Stimulated activated CD8-positive, alpha-beta memory T cell treated with anti-CD3 and anti-CD28 coated beads, Interleukin-12 subunit alpha, Interleukin-12 subunit beta, amount 100 ng/mL, for 4 hours (primary cell): ENCODE data around the gene MCM6.
A peak's percentile ranks its signal among the peaks of the same experiment; 100 is the strongest.
"Not testable (repeated sequence)": the region's sequence is repeated elsewhere in the genome, so short reads cannot be mapped to it uniquely, and the experiment has no call there.

Source experiments
- DNase-seq: peaks from one replicate; pipeline ENCODE4 v3.0.0-alpha.2; 2020; ENCODE audit warnings: low read depth

The MCM6 gene

GRCh38 chr2:135820003-135820618 is 56.1 kb downstream of the MCM6 start:
- peak; percentile 68 for DNase-seq

- no peak for DNase-seq
Measured at GRCh38 chr2:135818937-135819610, 57.2 kb downstream of the MCM6 start.

GRCh38 chr2:135817951-135818350 is 58.3 kb downstream of the MCM6 start:
- no peak for DNase-seq

- no peak for DNase-seq
Measured at GRCh38 chr2:135817466-135817865, 58.8 kb downstream of the MCM6 start.

DNA sequence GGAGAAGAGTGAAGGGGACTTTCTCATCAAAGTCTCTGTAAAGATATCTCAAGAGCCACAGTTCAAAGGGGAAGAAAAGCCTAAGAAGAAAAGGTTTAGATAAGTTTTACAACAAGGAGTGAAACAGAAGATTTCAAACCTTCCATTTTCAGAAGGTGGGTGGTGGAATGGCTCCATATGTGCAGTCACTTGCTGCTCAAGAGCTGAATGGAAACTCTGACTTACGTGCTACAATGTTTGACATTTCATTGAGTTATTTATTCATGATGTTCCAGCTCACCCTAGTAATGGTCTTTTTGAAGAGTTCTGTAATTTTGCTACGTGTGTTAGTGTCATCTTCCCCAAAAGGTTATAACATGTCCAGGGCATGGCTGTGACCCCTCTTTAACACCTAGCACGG is 61.0 kb downstream of the MCM6 start:
- DNase-seq: no peak

DNA sequence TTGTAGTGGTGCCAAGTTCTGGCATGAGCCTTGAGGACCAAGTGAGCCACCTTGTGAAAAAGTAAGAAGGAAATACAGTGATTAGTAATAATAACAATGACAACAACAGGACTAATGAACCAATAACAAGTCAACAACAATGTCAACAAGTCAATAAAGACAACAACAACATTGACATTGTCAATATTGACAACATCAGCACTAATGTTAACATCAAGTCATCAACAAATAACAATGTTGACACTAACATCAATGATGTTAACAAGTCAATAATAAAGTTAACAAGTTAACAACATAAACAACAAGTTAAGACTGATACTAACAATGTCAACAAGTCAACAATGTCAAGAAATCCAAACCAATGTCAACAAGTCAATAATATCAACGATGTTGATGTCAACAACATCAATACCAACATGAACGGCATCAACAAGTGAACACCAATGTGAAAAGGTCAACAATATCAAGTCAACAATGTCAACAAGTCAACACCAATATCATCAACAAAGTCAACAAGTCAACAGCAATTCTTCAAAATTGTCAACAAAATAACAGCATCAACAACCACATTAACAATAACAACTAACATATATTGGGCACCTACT is 63.2 kb downstream of the MCM6 start:
- DNase-seq: no peak

GRCh38 chr2:135807874-135808273 is 68.4 kb downstream of the MCM6 start:
- not testable (repeated sequence) for DNase-seq

DNA sequence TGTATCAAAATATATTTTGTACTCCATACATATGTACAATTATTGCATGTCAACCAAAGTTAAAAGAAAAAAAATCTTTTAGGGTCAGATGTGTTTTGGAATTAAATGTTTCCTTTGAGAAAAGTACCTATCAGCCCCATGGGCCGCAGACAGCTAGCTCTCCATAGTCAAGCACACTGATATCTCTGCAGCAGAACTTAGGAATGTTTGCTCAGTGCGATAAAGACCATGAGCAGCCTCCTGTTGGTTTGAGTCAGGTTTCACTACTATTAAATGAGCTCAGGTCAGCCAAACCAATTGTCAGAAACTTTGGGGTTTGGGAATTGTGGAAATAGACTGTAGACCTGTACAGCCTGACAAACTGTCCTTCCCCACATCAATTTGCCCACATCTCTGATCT is 73.0 kb downstream of the MCM6 start:
- no peak for DNase-seq

DNA sequence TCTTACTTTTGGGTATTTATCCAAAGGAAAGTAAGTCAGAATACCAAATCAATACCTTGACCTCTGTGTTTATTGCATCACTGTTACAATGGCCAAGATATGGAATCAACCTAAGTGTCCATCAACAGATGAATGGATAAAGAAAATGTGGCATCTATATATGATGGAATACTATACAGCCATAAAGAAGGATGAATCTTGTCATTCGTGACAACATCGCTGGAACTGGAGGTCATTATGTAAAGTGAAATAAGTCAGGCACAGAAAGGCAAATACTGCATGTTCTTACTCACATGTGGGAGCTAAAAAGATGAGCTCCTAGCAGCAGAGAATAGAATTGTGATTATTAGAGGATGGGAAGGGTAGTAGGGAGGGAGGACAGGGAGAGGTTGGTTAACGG is 73.9 kb downstream of the MCM6 start:
- DNase-seq: no peak

DNA sequence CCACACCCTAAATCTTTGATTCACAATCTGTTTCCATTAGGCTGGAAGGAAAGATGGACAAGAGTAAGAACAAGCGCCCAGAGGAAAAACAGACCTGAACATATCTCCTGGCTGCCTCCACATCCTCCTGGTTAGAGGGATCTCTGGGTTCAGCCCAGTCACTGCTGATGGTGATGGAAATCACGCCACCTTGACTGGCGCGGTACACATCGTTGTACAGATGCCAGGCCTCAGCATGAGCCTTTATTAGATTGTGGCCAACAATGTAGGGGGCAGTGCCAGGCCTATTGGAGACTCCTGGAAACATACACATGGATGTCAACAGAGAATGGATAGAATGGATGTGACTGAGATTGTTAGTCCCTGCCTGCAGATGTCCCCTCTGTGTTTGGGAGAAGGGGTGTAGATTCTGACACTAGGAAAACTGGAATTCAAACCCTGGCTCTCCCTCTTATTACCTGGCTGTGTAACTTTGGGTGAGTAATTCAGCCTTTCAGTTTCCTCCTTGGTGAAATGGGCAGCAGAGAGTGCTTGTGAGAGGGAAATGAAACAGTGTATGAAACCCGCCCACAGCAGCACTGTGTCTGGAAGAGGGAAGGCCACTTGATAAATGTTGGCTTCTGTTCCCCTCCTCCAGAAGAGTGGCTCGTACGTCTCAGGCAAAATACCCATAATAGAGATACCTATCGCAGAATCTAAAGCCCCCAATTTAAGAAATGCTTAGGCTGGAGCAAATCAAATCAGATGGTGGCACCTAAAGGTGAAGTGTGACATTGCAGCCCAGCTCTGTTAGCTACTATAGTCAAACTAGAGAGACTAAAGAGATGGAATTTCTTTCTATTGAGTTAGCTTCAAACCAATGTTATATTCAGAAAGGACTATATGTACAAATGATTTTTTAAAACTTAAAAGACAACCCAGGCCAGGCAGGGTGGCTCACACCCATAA is 75.5 kb downstream of the MCM6 start:
- no peak for DNase-seq

DNA sequence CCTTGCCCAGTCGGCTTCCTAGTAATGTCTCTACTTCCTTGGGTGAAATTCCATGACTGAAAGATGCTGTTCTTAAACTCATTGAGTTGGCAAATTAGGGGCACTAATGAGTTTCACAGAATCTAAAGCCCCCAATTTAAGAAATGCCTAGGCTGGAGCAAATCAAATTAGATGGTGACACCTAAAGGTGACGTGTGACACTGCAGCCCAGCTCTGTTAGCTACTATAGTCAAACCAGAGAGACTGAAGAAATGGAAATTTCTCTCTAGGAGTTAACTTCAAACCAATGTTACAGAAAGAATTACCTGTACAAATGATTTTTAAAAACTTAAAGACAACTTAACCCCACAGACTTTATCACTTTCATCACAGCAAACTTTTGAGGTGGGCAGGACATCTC is 76.5 kb downstream of the MCM6 start:
- no peak for DNase-seq

GRCh38 chr2:135798762-135799161 is 77.5 kb downstream of the MCM6 start:
- DNase-seq: no peak

DNA sequence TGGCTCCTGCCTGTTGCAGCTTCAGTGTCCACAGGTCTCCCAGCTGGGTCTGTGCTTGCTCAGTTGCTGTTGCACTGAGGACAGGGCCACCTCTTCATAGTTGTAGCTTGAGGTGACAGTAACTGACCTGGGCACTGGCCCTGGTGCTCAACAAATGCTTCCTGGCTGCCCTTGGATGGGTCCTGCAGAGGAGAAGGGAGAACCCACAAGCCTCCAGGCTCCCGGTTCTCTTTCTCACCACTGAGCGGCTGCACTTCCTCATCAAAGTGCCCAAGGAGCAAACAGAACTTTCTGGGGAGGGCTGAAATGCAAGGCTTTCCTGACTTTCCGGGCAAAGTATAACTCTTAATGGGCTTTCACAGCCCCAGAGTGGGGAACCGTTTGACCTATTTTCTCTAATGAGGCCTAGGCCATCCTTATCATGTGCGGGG is 78.0 kb downstream of the MCM6 start:
- DNase-seq: no peak

GRCh38 chr2:135797497-135798274 is 78.6 kb downstream of the MCM6 start:
- peak; percentile 46 for DNase-seq

- DNase-seq: no peak
Measured at GRCh38 chr2:135796606-135797005, 79.6 kb downstream of the MCM6 start.

GRCh38 chr2:135795641-135796040 is 80.6 kb downstream of the MCM6 start:
- not testable (repeated sequence) for DNase-seq

DNA sequence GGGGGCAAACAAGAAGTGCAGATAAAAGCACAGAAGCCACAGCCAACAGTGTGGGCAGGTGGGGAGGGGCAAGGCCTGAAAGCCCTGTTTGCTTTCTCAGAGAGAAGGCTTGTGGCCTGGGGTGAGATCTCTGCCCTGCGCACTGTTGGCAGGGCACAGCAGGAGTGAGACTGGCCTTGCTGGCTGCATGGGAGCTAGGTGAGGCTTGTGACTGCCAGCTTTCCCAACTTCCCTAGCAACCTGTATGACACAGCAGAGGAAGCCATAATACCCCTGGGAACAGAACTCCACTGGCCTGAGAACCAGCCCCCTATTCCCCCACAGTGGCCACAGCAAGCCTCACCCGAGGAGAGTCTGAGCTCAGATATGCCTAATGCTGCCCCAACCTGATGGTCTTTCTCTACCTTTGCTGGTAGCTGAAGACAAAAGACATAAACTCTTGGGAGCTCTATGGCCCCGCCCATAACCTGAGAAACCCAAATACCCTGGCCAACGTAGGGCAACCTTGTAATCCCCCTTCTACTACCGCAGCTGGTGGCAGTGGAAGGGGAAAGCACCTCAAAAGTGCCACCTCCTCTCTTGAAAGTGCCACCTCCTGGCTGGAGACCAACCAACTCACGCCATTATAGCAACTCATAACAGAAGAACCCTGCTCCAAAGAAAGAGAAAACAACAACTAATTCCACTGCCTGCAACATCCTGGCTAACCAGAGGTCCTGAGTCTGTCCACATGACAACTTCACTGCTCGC is 83.7 kb downstream of the MCM6 start:
- DNase-seq: no peak

DNA sequence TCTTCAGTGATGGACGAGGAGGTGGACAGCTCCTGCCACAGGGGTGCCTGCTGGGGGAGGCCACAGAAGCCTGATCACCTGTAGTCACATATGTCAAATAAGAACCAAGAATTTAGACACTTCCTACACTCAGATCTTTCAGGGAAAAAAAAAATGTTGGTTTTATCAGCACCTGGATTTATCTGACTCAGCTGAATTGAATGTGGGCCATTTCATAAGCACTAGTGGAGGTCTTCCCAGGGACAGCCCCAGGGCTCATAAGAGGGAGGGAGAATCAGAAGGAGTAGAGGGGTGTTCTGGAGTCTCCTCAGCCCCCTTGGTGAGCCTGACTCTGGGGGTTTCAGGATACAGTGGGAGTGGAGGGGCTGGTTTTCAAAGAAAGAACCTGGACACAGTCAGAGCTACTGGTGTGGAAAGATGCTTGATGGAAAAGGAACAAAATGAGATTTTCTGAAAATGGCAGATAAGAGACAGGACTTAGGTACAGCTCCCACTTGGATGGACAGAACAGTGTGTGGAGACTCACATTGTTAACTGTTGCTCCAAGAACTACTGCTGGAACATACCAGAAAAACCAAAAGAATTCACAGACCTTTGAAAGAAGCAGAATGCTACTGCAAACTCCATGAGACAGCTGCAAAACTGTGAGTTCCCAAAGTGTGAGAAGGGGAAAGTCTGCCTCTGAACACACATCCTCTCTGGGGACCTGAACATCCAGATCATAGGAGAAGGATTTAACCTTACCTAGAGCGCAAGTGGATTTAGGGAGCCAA is 84.6 kb downstream of the MCM6 start:
- no peak for DNase-seq

DNA sequence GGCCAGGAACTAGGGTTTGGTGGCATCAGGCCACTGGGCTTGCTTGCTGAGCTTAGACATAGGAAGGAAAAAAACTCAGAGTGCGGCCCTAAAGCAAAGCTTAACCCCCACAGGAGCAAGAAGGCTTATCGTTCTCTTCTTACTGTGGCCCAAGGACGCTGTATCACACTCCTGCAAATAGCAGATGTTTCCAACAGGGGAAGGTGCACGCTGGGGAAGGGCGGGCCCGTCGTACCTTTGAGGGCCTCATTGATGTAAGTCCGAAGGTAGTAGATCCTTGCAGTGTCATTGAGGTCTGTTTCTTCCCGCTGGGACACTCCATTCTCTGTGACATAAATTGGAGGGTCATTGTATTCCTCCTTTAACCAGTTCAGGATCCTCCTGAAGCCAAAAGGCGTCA is 85.8 kb downstream of the MCM6 start:
- no peak for DNase-seq
